ENCODE results near the gene MAPK11. TPM values are rescaled to one million over a fixed set of nuclear protein-coding genes. Genes with fewer than 3 reads are reported as not detected.

The MAPK11 gene
- total and polyA plus RNA-seq, 9 of the 15 experiments (the other 6 are each of a cell fraction or from before 2014, with no cell fraction given), result 0.06 to 14.6 (median 5.3) TPM

- FAIRE-seq, result no peak
- in situ Hi-C loops (cut with MboI) (no loop called here), intact Hi-C loops (cut with micrococcal nuclease) (no loop called here)
- DNase-seq (ENCODE audit: extremely low read depth in 1 of 4, low spot score in 3 of 4), result no peak
- no TSS peak for BruUV-seq (replicated peaks)
- WGBS (ENCODE audit: insufficient coverage, low coverage, missing lambda C conversion rate), result 96% methylated on average over 18 of the region's 30 CpGs
- Histone ChIP-seq H3K9me1 (ENCODE audit: control insufficient read depth, insufficient read depth, low read length) (no peaks in the 10 kb centered on the region), H3K27me3 (ENCODE audit: control insufficient read depth in 2 of 2, insufficient read depth in 2 of 2, low read length in 2 of 2) (no peaks in the 10 kb centered on the region), H3K9ac (ENCODE audit: insufficient read depth in 1 of 2, low read depth in 2 of 2, low read length in 2 of 2) (no peak overlapping the region), H2AFZ (ENCODE audit: low read depth, low read length) (no peak overlapping the region), H3K9me3 (replicated peaks; ENCODE audit: control insufficient read depth, insufficient read depth, low read depth, low read length) (no peaks in the 10 kb centered on the region), H3K4me1 (replicated peaks in 1 of 2; ENCODE audit: control insufficient read depth in 2 of 2, insufficient read depth in 2 of 2, low read length in 2 of 2) (peaks cover 0 to 22% of the 10 kb centered on the region in 2 experiments; a peak in 3 of 5 replicates), H3K36me3 (ENCODE audit: control insufficient read depth, insufficient read depth, low read length) (peaks cover 51% of the 10 kb centered on the region; the same call in 1 of the 3 replicates), H3K4me3 (no peak overlapping the region), H3K79me2 (ENCODE audit: control insufficient read depth, insufficient read depth, low read length) (no peaks in the 10 kb centered on the region), H3K4me2 (ENCODE audit: insufficient read depth, low read length) (no peak overlapping the region), H4K20me1 (replicated peaks; ENCODE audit: control insufficient read depth, insufficient read depth, low read length) (no peaks in the 10 kb centered on the region), H3K27ac (ENCODE audit: extremely low read depth, low read depth, low read length) (no peak overlapping the region)
- ChIA-PET CTCF (ENCODE audit: low intra/inter-chr PET ratio) (no interaction called here), POLR2A (interaction anchor here (0.6 kb wide), 1 partner anchor 27 kb away, joined by 3 read pairs; no protein-coding TSS in a partner anchor)
- no peak for ATAC-seq
- TF ChIP-seq POLR2H (tag; IDR thresholded peaks at IDR 0.05; ENCODE audit: low read depth), result no peak
- no peak for TF ChIP-seq ARHGAP35 (IDR thresholded peaks at IDR 0.05; ENCODE audit: partially characterized antibody)
- TF ChIP-seq CBFB (CRISPR knock-in tag; IDR thresholded peaks at IDR 0.05), result no peak
- no peak for TF ChIP-seq SMAD4 (CRISPR knock-in tag; conservative IDR thresholded peaks at IDR 0.05)
- TF ChIP-seq FOXK2 (conservative IDR thresholded peaks at IDR 0.05 in 1 of 2, IDR thresholded peaks at IDR 0.05 in 1 of 2; ENCODE audit: low read depth in 2 of 2), result no peak
- TF ChIP-seq, protein P1, sequence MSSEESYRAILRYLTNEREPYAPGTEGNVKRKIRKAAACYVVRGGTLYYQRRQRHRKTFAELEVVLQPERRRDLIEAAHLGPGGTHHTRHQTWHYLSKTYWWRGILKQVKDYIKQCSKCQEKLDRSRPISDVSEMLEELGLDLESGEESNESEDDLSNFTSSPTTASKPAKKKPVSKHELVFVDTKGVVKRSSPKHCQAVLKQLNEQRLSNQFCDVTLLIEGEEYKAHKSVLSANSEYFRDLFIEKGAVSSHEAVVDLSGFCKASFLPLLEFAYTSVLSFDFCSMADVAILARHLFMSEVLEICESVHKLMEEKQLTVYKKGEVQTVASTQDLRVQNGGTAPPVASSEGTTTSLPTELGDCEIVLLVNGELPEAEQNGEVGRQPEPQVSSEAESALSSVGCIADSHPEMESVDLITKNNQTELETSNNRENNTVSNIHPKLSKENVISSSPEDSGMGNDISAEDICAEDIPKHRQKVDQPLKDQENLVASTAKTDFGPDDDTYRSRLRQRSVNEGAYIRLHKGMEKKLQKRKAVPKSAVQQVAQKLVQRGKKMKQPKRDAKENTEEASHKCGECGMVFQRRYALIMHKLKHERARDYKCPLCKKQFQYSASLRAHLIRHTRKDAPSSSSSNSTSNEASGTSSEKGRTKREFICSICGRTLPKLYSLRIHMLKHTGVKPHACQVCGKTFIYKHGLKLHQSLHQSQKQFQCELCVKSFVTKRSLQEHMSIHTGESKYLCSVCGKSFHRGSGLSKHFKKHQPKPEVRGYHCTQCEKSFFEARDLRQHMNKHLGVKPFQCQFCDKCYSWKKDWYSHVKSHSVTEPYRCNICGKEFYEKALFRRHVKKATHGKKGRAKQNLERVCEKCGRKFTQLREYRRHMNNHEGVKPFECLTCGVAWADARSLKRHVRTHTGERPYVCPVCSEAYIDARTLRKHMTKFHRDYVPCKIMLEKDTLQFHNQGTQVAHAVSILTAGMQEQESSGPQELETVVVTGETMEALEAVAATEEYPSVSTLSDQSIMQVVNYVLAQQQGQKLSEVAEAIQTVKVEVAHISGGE (CRISPR knock-in tag; IDR thresholded peaks at IDR 0.05), result no peak
- TF ChIP-seq, protein P2, sequence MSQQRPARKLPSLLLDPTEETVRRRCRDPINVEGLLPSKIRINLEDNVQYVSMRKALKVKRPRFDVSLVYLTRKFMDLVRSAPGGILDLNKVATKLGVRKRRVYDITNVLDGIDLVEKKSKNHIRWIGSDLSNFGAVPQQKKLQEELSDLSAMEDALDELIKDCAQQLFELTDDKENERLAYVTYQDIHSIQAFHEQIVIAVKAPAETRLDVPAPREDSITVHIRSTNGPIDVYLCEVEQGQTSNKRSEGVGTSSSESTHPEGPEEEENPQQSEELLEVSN (IDR thresholded peaks at IDR 0.05; ENCODE audit: borderline replicate concordance in 1 of 2, extremely low read depth in 1 of 2, insufficient read depth in 1 of 2, insufficient read length in 1 of 2, low read depth in 1 of 2, low read length in 1 of 2, poor library complexity in 1 of 2, severe bottlenecking in 1 of 2), result no peak
- TF ChIP-seq MBD1 (CRISPR knock-in tag; IDR thresholded peaks at IDR 0.05), result no peak
- no peak for TF ChIP-seq PURB (CRISPR knock-in tag; IDR thresholded peaks at IDR 0.05; ENCODE audit: low read depth)
- TF ChIP-seq CBX1 (IDR thresholded peaks at IDR 0.05; ENCODE audit: low read depth), result no peak
- no peak for TF ChIP-seq SIX5 (IDR thresholded peaks at IDR 0.05; ENCODE audit: borderline replicate concordance in 1 of 2, insufficient read depth in 1 of 2, low read depth in 1 of 2, low read length in 2 of 2)
- TF ChIP-seq ZBTB12 (CRISPR knock-in tag; IDR thresholded peaks at IDR 0.05), result no peak
Observed at GRCh38 chr22:50278956-50279619, 8.9 kb upstream of the MAPK11 start.

Data from K562 (cell line).